Measurements from ENCODE around the gene CPS1. TPM values are rescaled to one million over a fixed set of nuclear protein-coding genes. Genes with fewer than 3 reads are reported as not detected.

CPS1 gene
- total RNA-seq (2021; fragmentation: NEBNext Ultra II Directional; extraction: Animal tissue kit (Norgen Biotek cat#: 25700)), result 15.7 and 16.4 TPM in 2 replicates
- polyA plus RNA-seq (2011; rRNA removed), result 6.6 and 7.9 TPM in 2 replicates
- polyA plus RNA-seq (2011; cell fraction: cytosol; rRNA removed), result 11.3 TPM
- polyA plus RNA-seq (2011; cell fraction: nucleus; rRNA removed), result 13.8 TPM
- 5.8 to 9.7 TPM (median 8.2 TPM) in 4 replicates for polyA plus RNA-seq (2012, experiment 1 of 2)
- 1.1 TPM for polyA plus RNA-seq (2012, experiment 2 of 2)
- 16.4 TPM for polyA plus RNA-seq (2013, experiment 1 of 2)
- 16.3 TPM for polyA plus RNA-seq (2013, experiment 2 of 2)
- polyA minus RNA-seq (2011; rRNA and poly(A)+ RNA removed), result 37.4 and 44.8 TPM in 2 replicates
- polyA minus RNA-seq (2011; cell fraction: cytosol; rRNA and poly(A)+ RNA removed), result 25.8 TPM
- 60.3 TPM for polyA minus RNA-seq (2011; cell fraction: nucleus; rRNA and poly(A)+ RNA removed)
- long read RNA-seq, experiment 1, partial matches to known transcripts, result 4 of 4 reads
- long read RNA-seq, experiment 1, other reads (novel, unspliced or antisense), result 0 of 4 reads
- long read RNA-seq, experiment 2, result 0 reads

- Histone ChIP-seq H3K56ac (replicated peaks; ENCODE audit: insufficient read length, low read depth, low read length) (no peak within 1 kb of the TSS), H3K23me2 (ENCODE audit: low read depth, low read length) (no peaks in the 10 kb centered on the region), H2BK5ac (ENCODE audit: low read depth, low read length) (no peak within 1 kb of the TSS), H3K36me3 (ENCODE audit: control insufficient read depth in 2 of 4, insufficient read depth in 4 of 4, low read length in 3 of 4) (no peaks in the 10 kb centered on the region), H2BK12ac (ENCODE audit: low read depth, low read length) (peak within 1 kb of the TSS; percentile 18; the same call in 1 of the 2 replicates), H3K4me2 (ENCODE audit: insufficient read depth in 1 of 2, low read depth in 2 of 2, low read length in 2 of 2) (0 out of 4 replicates have a peak within 1 kb of the TSS, but pooled peaks of 1 of the 2 experiments have one; percentile 4), H3K14ac (ENCODE audit: insufficient read length) (no peak within 1 kb of the TSS), H3K27me3 (replicated peaks in 1 of 4; ENCODE audit: control insufficient read depth in 3 of 4, extremely low read depth in 1 of 4, insufficient read depth in 3 of 4, low read length in 3 of 4) (no peaks in the 10 kb centered on the region), H3K23ac (ENCODE audit: insufficient read length) (peak within 1 kb of the TSS; percentile 59), H2BK120ac (replicated peaks; ENCODE audit: low read depth, low read length) (no peak within 1 kb of the TSS), H3K4me1 (replicated peaks in 1 of 4; ENCODE audit: control insufficient read depth in 3 of 4, insufficient read depth in 4 of 4, low read length in 3 of 4) (peaks cover 0 to 5% (median 2%) of the 10 kb centered on the region in 4 experiments; a peak in 3 of 7 replicates), H3K27ac (ENCODE audit: low read depth, low read length) (no peak within 1 kb of the TSS), H2AFZ (ENCODE audit: low read length) (no peak within 1 kb of the TSS), H3K79me1 (ENCODE audit: low read depth, low read length) (no peaks in the 10 kb centered on the region), H2BK15ac (ENCODE audit: low read length) (no peak within 1 kb of the TSS), H2AK5ac (ENCODE audit: low read depth, low read length) (no peak within 1 kb of the TSS), H3K9ac (replicated peaks in 1 of 4; ENCODE audit: extremely low read depth in 1 of 4, low read depth in 3 of 4, low read length in 3 of 4) (no peak within 1 kb of the TSS), H3K4ac (replicated peaks; ENCODE audit: insufficient read length, low read depth, low read length) (no peak within 1 kb of the TSS), H4K20me1 (replicated peaks in 1 of 2; ENCODE audit: control insufficient read depth in 1 of 2, insufficient read depth in 2 of 2, low read length in 2 of 2) (no peaks in the 10 kb centered on the region), H3K4me3 (ENCODE audit: extremely low read depth in 1 of 4, insufficient read depth in 2 of 4, low read depth in 3 of 4, low read length in 4 of 4) (peak within 1 kb of the TSS in 1 of 4 experiments; percentile 5; a peak in 1 of 8 replicates), H3K79me2 (ENCODE audit: control insufficient read depth in 1 of 2, insufficient read depth in 2 of 2, low read length in 2 of 2) (no peaks in the 10 kb centered on the region), H3K9me3 (ENCODE audit: insufficient read depth in 2 of 2, low read depth in 1 of 2, low read length in 1 of 2) (no peaks in the 10 kb centered on the region), H4K5ac (ENCODE audit: insufficient read length, low read depth, low read length) (no peak within 1 kb of the TSS), H4K91ac (replicated peaks; ENCODE audit: insufficient read length, low read length) (peak within 1 kb of the TSS; percentile 55), H2BK20ac (ENCODE audit: low read length) (0 out of 2 replicates have a peak within 1 kb of the TSS, but pooled peaks have one; percentile 11), H4K8ac (ENCODE audit: extremely low read depth, insufficient read depth, low read length) (no peak within 1 kb of the TSS), H3K18ac (ENCODE audit: extremely low read depth, low read length) (no peak within 1 kb of the TSS; the same call in 1 of the 2 replicates)
- CTCF ChIA-PET (ENCODE audit: partially characterized antibody), result interaction anchor here (1.4 to 2.5 kb wide), 3 partner anchors 36 to 159 kb away, joined by 3 to 11 read pairs (median 3); no protein-coding TSS in a partner anchor
- no peak for FAIRE-seq
- POLR2A ChIA-PET (ENCODE audit: partially characterized antibody), result interaction anchor here (1.1 to 1.4 kb wide), 2 partner anchors 8 to 10 kb away, joined by 3 to 5 read pairs; no protein-coding TSS in a partner anchor
- no peak for DNase-seq (ENCODE audit: low read depth in 1 of 2, low spot score in 2 of 2)
- WGBS, 2 experiments (ENCODE audit: extremely low coverage in 1 of 2, insufficient coverage in 1 of 2, insufficient read length in 1 of 2, insufficient replicate concordance in 2 of 2, low coverage in 1 of 2, low lambda C conversion rate in 2 of 2, missing lambda C conversion rate in 1 of 2), result 95% methylated on average over 2 of the region's 2 CpGs; no CpG with 5 or more reads in 1 of the 2 experiments
- TF ChIP-seq TCF12 (IDR thresholded peaks at IDR 0.05; ENCODE audit: low read depth, low read length) (no peak), TAF7 (optimal IDR thresholded peaks at IDR 0.05; ENCODE audit: borderline replicate concordance, low read depth, low read length) (no peak), CTBP2 (IDR thresholded peaks at IDR 0.05; ENCODE audit: borderline replicate concordance, insufficient read depth, insufficient read length, low read length) (no peak), SAP30 (IDR thresholded peaks at IDR 0.05; ENCODE audit: insufficient read depth, insufficient replicate concordance, low read length) (no peak), CREB1 (IDR thresholded peaks at IDR 0.05) (no peak), MAFK (IDR thresholded peaks at IDR 0.05; ENCODE audit: low read depth, low read length) (no peak), SP4 (IDR thresholded peaks at IDR 0.05; ENCODE audit: low read length) (no peak)
Observed at GRCh38 chr2:210556329-210556980, at the start of gene CPS1. TSS of gene CPS1 (plus strand) at chr2:210556599. CDS start at chr2:210556734, 135 bp downstream.
